Measurements from ENCODE around the gene KRT34.
A peak's percentile ranks its signal among the peaks of the same experiment; 100 is the strongest.

KRT34 gene

GRCh38 chr17:41415833-41416335 is 33.8 kb upstream of the KRT34 start:
- peak; percentile 44 for DNase-seq (ENCODE audit: low read depth, low spot score)
- in situ Hi-C loops (cut with HindIII; ENCODE audit: low sequenced_read_pairs), result no loop called here
- TF ChIP-seq CTCF (IDR thresholded peaks at IDR 0.05; ENCODE audit: low read depth, low read length), result no peak
- no peak overlapping the region for H3K4me3 ChIP-seq (ENCODE audit: low read depth, low read length)

- H3K4me3 ChIP-seq (ENCODE audit: low read depth, low read length), result no peak overlapping the region
- no peak for DNase-seq (ENCODE audit: low read depth, low spot score)
- no peak for TF ChIP-seq CTCF (IDR thresholded peaks at IDR 0.05; ENCODE audit: low read depth, low read length)
- in situ Hi-C loops (cut with HindIII; ENCODE audit: low sequenced_read_pairs), result no loop called here
Observed at GRCh38 chr17:41415411-41415810, 33.3 kb upstream of the KRT34 start.

- H3K4me3 ChIP-seq (ENCODE audit: low read depth, low read length), result no peak overlapping the region
- no peak for TF ChIP-seq CTCF (IDR thresholded peaks at IDR 0.05; ENCODE audit: low read depth, low read length)
- in situ Hi-C loops (cut with HindIII; ENCODE audit: low sequenced_read_pairs), result no loop called here
- no peak for DNase-seq (ENCODE audit: low read depth, low spot score)
Observed at GRCh38 chr17:41413982-41414381, 31.9 kb upstream of the KRT34 start.

- no peak for TF ChIP-seq CTCF (IDR thresholded peaks at IDR 0.05; ENCODE audit: low read depth, low read length)
- in situ Hi-C loops (cut with HindIII; ENCODE audit: low sequenced_read_pairs), result no loop called here
- no peak overlapping the region for H3K4me3 ChIP-seq (ENCODE audit: low read depth, low read length)
- DNase-seq (ENCODE audit: low read depth, low spot score), result no peak
Observed at GRCh38 chr17:41413353-41413957, 31.3 kb upstream of the KRT34 start.

GRCh38 chr17:41411072-41411840 is 29.1 kb upstream of the KRT34 start:
- DNase-seq (ENCODE audit: low read depth, low spot score), result no peak
- in situ Hi-C loops (cut with HindIII; ENCODE audit: low sequenced_read_pairs), result no loop called here
- TF ChIP-seq CTCF (IDR thresholded peaks at IDR 0.05; ENCODE audit: low read depth, low read length), result no peak
- H3K4me3 ChIP-seq (ENCODE audit: low read depth, low read length), result no peak overlapping the region

- DNase-seq (ENCODE audit: low read depth, low spot score), result no peak
- no peak for TF ChIP-seq CTCF (IDR thresholded peaks at IDR 0.05; ENCODE audit: low read depth, low read length)
- H3K4me3 ChIP-seq (ENCODE audit: low read depth, low read length), result no peak overlapping the region
- in situ Hi-C loops (cut with HindIII; ENCODE audit: low sequenced_read_pairs), result no loop called here
Observed at GRCh38 chr17:41407226-41407625, 25.1 kb upstream of the KRT34 start.
